Measurements from ENCODE around the gene AQP12B.
"Not testable (repeated sequence)": the region's sequence is repeated elsewhere in the genome, so short reads cannot be mapped to it uniquely, and the experiment has no call there.

AQP12B gene

GRCh38 chr2:240698852-240699561 is 16.3 kb upstream of the AQP12B start:
- H3K9me3 Mint-ChIP-seq (ENCODE audit: low read depth); H3K27me3 Mint-ChIP-seq; H3K36me3 Mint-ChIP-seq; H3K4me3 Mint-ChIP-seq; H3K4me1 Mint-ChIP-seq (ENCODE audit: low read depth); H3K27ac Mint-ChIP-seq: not testable (repeated sequence)

GRCh38 chr2:240696469-240696868 is 13.8 kb upstream of the AQP12B start:
- H3K4me3 Mint-ChIP-seq; H3K27ac Mint-ChIP-seq; H3K36me3 Mint-ChIP-seq; H3K4me1 Mint-ChIP-seq (ENCODE audit: low read depth); H3K27me3 Mint-ChIP-seq; H3K9me3 Mint-ChIP-seq (ENCODE audit: low read depth): not testable (repeated sequence)

GRCh38 chr2:240695593-240695992 is 12.9 kb upstream of the AQP12B start:
- H3K27me3 Mint-ChIP-seq; H3K9me3 Mint-ChIP-seq (ENCODE audit: low read depth); H3K4me1 Mint-ChIP-seq (ENCODE audit: low read depth); H3K36me3 Mint-ChIP-seq; H3K4me3 Mint-ChIP-seq; H3K27ac Mint-ChIP-seq: not testable (repeated sequence)

GRCh38 chr2:240694304-240694703 is 11.6 kb upstream of the AQP12B start:
- H3K9me3 Mint-ChIP-seq (ENCODE audit: low read depth); H3K27ac Mint-ChIP-seq; H3K27me3 Mint-ChIP-seq; H3K4me1 Mint-ChIP-seq (ENCODE audit: low read depth); H3K4me3 Mint-ChIP-seq; H3K36me3 Mint-ChIP-seq: not testable (repeated sequence)

- H3K27ac Mint-ChIP-seq; H3K4me1 Mint-ChIP-seq (ENCODE audit: low read depth); H3K36me3 Mint-ChIP-seq; H3K27me3 Mint-ChIP-seq; H3K4me3 Mint-ChIP-seq; H3K9me3 Mint-ChIP-seq (ENCODE audit: low read depth): not testable (repeated sequence)
Observed at GRCh38 chr2:240692583-240693561, 10.2 kb upstream of the AQP12B start.

GRCh38 chr2:240691631-240692420 is 9.1 kb upstream of the AQP12B start, which contains the start of gene AQP12A:
AQP12A (plus strand) TSS chr2:240691866; CDS start chr2:240691914, 48 bp downstream.
- not testable (repeated sequence) for H3K27me3 Mint-ChIP-seq; H3K27ac Mint-ChIP-seq; H3K4me3 Mint-ChIP-seq; H3K9me3 Mint-ChIP-seq (ENCODE audit: low read depth); H3K4me1 Mint-ChIP-seq (ENCODE audit: low read depth); H3K36me3 Mint-ChIP-seq

GRCh38 chr2:240691075-240691427 is 8.4 kb upstream of the AQP12B start:
- H3K27ac Mint-ChIP-seq; H3K27me3 Mint-ChIP-seq; H3K4me3 Mint-ChIP-seq; H3K36me3 Mint-ChIP-seq; H3K4me1 Mint-ChIP-seq (ENCODE audit: low read depth); H3K9me3 Mint-ChIP-seq (ENCODE audit: low read depth): not testable (repeated sequence)

- not testable (repeated sequence) for H3K9me3 Mint-ChIP-seq (ENCODE audit: low read depth); H3K4me3 Mint-ChIP-seq; H3K27me3 Mint-ChIP-seq; H3K27ac Mint-ChIP-seq; H3K4me1 Mint-ChIP-seq (ENCODE audit: low read depth); H3K36me3 Mint-ChIP-seq
Observed at GRCh38 chr2:240690421-240691074, 7.9 kb upstream of the AQP12B start.

- Mint-ChIP-seq H3K27me3 (no peaks in the 10 kb centered on the region), H3K4me1 (ENCODE audit: low read depth) (no peaks in the 10 kb centered on the region), H3K9me3 (ENCODE audit: low read depth) (no peaks in the 10 kb centered on the region), H3K36me3 (no peaks in the 10 kb centered on the region), H3K4me3 (no peak overlapping the region), H3K27ac (no peak overlapping the region)
Observed at GRCh38 chr2:240689975-240690374, 7.3 kb upstream of the AQP12B start.

- Mint-ChIP-seq H3K4me1 (ENCODE audit: low read depth) (peaks cover 5% of the 10 kb centered on the region), H3K36me3 (no peaks in the 10 kb centered on the region), H3K9me3 (ENCODE audit: low read depth) (no peaks in the 10 kb centered on the region)
Observed at GRCh38 chr2:240688553-240688919, 5.9 kb upstream of the AQP12B start.

GRCh38 chr2:240687741-240688552 is 5.3 kb upstream of the AQP12B start:
- peaks cover 5% of the 10 kb centered on the region for H3K4me1 Mint-ChIP-seq (ENCODE audit: low read depth)
- H3K9me3 Mint-ChIP-seq (ENCODE audit: low read depth) = no peaks in the 10 kb centered on the region
- H3K27ac Mint-ChIP-seq = no peak overlapping the region

More at GRCh38 chr2:240688553-240688919, 5.9 kb upstream of the AQP12B start:
- Mint-ChIP-seq H3K27me3 (no peaks in the 10 kb centered on the region), H3K4me3 (no peak overlapping the region), H3K27ac (no peak overlapping the region)

GRCh38 chr2:240687045-240687740 is 4.5 kb upstream of the AQP12B start:
- H3K4me3 Mint-ChIP-seq = no peak overlapping the region
- H3K9me3 Mint-ChIP-seq (ENCODE audit: low read depth) = no peaks in the 10 kb centered on the region
- no peaks in the 10 kb centered on the region for H3K27me3 Mint-ChIP-seq
- H3K4me1 Mint-ChIP-seq (ENCODE audit: low read depth) = peaks cover 5% of the 10 kb centered on the region
- no peaks in the 10 kb centered on the region for H3K36me3 Mint-ChIP-seq
- H3K27ac Mint-ChIP-seq = no peak overlapping the region

More at GRCh38 chr2:240687741-240688552, 5.3 kb upstream of the AQP12B start:
- no peaks in the 10 kb centered on the region for H3K27me3 Mint-ChIP-seq
- H3K4me3 Mint-ChIP-seq = no peak overlapping the region
- no peaks in the 10 kb centered on the region for H3K36me3 Mint-ChIP-seq

GRCh38 chr2:240686460-240686859 is 3.8 kb upstream of the AQP12B start:
- Mint-ChIP-seq H3K27me3 (no peaks in the 10 kb centered on the region), H3K9me3 (ENCODE audit: low read depth) (no peaks in the 10 kb centered on the region), H3K4me3 (no peak overlapping the region), H3K36me3 (no peaks in the 10 kb centered on the region), H3K27ac (no peak overlapping the region), H3K4me1 (ENCODE audit: low read depth) (peaks cover 5% of the 10 kb centered on the region)
